Ovary (tissue), 3 donors: ENCODE results near the gene IFFO2.

Experiments used
- EP300 ChIP-seq: sonication (generic); formaldehyde crosslinking; IDR thresholded peaks from one replicate; pipeline ENCODE4 v1.6.1; 2017; ENCODE audit warnings: antibody characterized with exemption
- POLR2A ChIP-seq: fragments of 450-650 bp; IDR thresholded peaks from one replicate; pipeline ENCODE4 v1.6.1; 2017; ENCODE audit warnings: antibody characterized with exemption, mild to moderate bottlenecking, moderate library complexity
- TF ChIP-seq, protein P1 (sequence below), 3 donors: fragments of 450-650 bp in 2 of 3; fragments of 200-600 bp in 1 of 3; IDR thresholded peaks; one replicate each; pipeline versions ENCODE4 v1.5.1 to v1.8.0; 2016 to 2022; ENCODE audit warnings: antibody characterized with exemption in 3 of 3, mild to moderate bottlenecking in 1 of 3
- donor health status: DM: no; HTN: no; CAD: no.

DNA sequence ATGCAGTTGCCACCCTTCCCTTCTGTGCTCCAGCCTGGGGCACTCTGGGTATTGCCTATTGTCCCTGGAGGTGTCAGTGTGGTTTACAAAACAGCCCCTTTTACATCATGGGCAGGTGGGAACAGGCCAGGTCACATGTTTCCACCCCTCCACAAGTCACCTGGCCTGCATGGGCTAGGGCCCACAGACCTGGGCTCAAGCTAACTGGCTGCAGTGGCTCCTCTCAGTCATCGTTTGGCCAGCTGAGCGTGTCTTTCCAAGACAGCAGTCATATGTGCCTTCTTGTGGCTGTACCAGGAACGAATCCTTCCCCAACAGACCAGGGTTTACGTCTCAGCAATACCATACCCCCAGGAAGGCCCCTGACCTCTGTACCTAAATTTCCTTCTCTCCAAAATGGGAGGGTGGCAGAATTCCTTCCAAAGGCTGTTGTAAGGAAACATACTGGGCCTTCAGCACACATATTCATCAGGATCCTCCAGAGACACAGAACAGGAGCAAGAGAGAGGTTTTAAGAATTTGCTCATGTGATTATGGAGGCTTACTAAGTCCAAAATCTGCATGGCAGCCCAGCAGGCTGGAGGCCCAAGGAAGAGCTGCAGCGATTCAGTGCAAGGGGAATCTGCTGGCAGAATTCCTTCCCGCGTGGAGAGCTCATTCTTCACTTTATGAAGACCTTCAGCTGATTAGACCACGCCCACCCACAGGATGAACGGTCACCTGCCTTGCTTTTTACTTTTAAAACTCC is 86.5 kb downstream of the IFFO2 start:
- no peak for TF ChIP-seq EP300
- TF ChIP-seq, protein P1, sequence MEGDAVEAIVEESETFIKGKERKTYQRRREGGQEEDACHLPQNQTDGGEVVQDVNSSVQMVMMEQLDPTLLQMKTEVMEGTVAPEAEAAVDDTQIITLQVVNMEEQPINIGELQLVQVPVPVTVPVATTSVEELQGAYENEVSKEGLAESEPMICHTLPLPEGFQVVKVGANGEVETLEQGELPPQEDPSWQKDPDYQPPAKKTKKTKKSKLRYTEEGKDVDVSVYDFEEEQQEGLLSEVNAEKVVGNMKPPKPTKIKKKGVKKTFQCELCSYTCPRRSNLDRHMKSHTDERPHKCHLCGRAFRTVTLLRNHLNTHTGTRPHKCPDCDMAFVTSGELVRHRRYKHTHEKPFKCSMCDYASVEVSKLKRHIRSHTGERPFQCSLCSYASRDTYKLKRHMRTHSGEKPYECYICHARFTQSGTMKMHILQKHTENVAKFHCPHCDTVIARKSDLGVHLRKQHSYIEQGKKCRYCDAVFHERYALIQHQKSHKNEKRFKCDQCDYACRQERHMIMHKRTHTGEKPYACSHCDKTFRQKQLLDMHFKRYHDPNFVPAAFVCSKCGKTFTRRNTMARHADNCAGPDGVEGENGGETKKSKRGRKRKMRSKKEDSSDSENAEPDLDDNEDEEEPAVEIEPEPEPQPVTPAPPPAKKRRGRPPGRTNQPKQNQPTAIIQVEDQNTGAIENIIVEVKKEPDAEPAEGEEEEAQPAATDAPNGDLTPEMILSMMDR (IDR thresholded peaks at IDR 0.05), result no peak
- no peak for TF ChIP-seq POLR2A
